Glutamatergic neuron (in vitro differentiated cells): ENCODE results near the gene ASTN2. TPM values are rescaled to one million over a fixed set of nuclear protein-coding genes. Genes with fewer than 3 reads are reported as not detected.

Experiments
- DNase-seq: peaks from one replicate; pipeline ENCODE4 v3.0.0; 2022
- H3K27ac Mint-ChIP-seq: one replicate; pipeline ENCODE4 v1.8.0; 2020; ENCODE audit warnings: mild to moderate bottlenecking, mixed read lengths, inconsistent platforms; ENCODE audit not compliant: unreplicated experiment
- H3K27me3 Mint-ChIP-seq: one replicate; pipeline ENCODE4 v1.8.0; 2020; ENCODE audit warnings: mild to moderate bottlenecking, moderate library complexity, mixed read lengths, inconsistent platforms; ENCODE audit not compliant: unreplicated experiment
- H3K36me3 Mint-ChIP-seq: one replicate; pipeline ENCODE4 v1.8.0; 2020; ENCODE audit warnings: mild to moderate bottlenecking, mixed read lengths, inconsistent platforms; ENCODE audit not compliant: unreplicated experiment
- H3K4me1 Mint-ChIP-seq: one replicate; pipeline ENCODE4 v1.8.0; 2020; ENCODE audit warnings: mild to moderate bottlenecking, low read depth, mixed read lengths, inconsistent platforms; ENCODE audit not compliant: unreplicated experiment
- H3K4me3 Mint-ChIP-seq: one replicate; pipeline ENCODE4 v1.8.0; 2020; ENCODE audit warnings: mild to moderate bottlenecking, mixed read lengths, inconsistent platforms; ENCODE audit not compliant: unreplicated experiment
- H3K9me3 Mint-ChIP-seq: one replicate; pipeline ENCODE4 v1.8.0; 2020; ENCODE audit warnings: mild to moderate bottlenecking, moderate library complexity, mixed read lengths, inconsistent platforms; ENCODE audit not compliant: unreplicated experiment
- total RNA-seq: library from RNA; stranded (reverse); fragmentation: NEBNext Ultra II Directional; extraction: Animal tissue kit (Norgen Biotek cat#: 25700); gene quantifications from one replicate; pipeline ENCODE4 v1.2.1, GENCODE V29; 2021; ENCODE audit not compliant: unreplicated experiment
- TF ChIP-seq, protein P1 (sequence below): fragments of 200-600 bp; sonication (generic); IDR thresholded peaks from one replicate; pipeline ENCODE4 v1.5.0; 2021; ENCODE audit not compliant: partially characterized antibody, unreplicated experiment

ASTN2 gene
- total RNA-seq, 1 donor from 2014 or later = 134 TPM

DNA sequence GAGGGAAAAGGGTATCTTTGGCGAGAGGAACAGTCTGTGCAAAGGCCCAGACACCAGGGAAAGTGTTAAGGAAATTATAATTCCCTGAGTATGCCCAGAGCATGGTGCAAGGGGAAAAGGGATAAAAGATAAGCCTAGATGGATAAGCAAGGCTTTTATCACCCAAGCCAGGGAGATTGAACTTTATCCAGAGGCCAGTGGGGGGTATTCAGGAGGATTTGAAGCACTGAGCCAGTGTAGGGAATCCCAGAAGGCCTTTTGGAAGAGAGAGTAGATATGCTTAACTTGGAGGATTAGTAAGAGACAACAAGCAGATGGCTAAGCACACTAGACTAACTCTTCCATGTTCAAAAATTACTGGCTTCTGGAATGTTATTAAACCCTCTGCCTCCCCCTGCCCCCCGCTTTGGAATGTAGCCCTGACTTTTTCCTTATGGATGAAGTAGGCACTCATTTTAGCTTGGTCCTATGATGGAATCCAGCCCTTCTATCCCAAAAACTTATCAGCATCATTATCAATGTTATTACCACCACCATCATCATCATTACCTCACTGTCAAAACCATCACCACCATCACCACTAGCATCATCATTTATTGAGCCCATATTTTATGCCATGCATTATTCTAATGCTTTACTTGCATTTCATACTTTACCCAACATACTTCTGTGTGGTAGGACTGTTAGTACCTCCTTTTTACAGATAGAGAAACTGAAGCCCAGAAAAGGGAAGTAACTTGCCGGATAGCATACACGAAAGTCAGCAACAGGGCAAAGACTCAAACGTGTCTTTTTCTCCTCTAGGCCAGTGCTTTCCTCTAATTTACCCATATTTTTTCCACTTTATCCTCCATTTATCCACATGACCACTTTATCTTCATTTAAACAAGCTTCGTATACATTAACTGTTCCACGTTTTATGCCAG lies 1024.3 kb downstream of the ASTN2 start:
- no peak for DNase-seq
- H3K9me3 Mint-ChIP-seq = peaks cover 15% of the 10 kb centered on the region
- H3K27me3 Mint-ChIP-seq = peaks cover 11% of the 10 kb centered on the region
- H3K27ac Mint-ChIP-seq = no peak overlapping the region
- TF ChIP-seq, protein P1, sequence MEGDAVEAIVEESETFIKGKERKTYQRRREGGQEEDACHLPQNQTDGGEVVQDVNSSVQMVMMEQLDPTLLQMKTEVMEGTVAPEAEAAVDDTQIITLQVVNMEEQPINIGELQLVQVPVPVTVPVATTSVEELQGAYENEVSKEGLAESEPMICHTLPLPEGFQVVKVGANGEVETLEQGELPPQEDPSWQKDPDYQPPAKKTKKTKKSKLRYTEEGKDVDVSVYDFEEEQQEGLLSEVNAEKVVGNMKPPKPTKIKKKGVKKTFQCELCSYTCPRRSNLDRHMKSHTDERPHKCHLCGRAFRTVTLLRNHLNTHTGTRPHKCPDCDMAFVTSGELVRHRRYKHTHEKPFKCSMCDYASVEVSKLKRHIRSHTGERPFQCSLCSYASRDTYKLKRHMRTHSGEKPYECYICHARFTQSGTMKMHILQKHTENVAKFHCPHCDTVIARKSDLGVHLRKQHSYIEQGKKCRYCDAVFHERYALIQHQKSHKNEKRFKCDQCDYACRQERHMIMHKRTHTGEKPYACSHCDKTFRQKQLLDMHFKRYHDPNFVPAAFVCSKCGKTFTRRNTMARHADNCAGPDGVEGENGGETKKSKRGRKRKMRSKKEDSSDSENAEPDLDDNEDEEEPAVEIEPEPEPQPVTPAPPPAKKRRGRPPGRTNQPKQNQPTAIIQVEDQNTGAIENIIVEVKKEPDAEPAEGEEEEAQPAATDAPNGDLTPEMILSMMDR = no peak
- no peaks in the 10 kb centered on the region for H3K36me3 Mint-ChIP-seq
- peaks cover 14% of the 10 kb centered on the region for H3K4me1 Mint-ChIP-seq
- no peak overlapping the region for H3K4me3 Mint-ChIP-seq

DNA sequence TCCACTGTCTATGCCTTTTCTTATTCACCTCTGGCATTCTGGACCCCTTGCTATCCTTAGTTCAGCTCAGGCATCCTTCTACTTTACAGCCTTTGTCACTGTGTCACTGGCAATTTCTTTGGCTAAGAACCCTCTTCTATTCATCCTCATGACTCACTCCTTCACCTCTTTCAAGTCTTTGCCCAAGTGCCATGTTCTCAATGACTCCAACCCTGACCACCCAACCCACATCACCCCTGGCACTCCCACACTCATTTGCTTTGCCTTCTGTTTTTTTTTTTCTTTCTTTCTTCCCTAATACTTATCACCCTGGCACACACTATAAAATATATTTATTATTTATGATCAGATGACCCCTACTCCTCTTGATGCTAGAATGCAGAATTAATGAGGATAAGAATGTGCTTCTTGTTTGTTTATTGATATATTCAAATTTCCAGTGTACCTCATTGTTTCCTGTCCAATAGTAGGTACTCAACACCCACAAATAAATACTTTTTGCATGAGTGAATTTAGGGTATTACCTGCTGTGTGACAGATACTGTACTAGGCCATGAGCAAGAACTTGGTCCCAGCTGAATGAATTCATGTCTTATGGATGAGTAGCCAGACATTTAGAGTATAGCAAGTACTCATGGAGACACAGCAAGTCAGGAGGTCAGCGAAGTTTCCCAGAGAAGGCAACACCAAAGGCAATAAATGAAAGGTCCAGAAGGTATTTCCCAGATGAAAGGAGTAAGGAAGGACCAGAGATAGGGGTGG lies 1025.1 kb downstream of the ASTN2 start:
- Mint-ChIP-seq H3K27me3 (peaks cover 6% of the 10 kb centered on the region), H3K4me1 (peaks cover 6% of the 10 kb centered on the region), H3K9me3 (peaks cover 11% of the 10 kb centered on the region), H3K4me3 (no peak overlapping the region), H3K27ac (no peak overlapping the region), H3K36me3 (no peaks in the 10 kb centered on the region)
- DNase-seq = no peak
- TF ChIP-seq, protein P1 = no peak

DNA sequence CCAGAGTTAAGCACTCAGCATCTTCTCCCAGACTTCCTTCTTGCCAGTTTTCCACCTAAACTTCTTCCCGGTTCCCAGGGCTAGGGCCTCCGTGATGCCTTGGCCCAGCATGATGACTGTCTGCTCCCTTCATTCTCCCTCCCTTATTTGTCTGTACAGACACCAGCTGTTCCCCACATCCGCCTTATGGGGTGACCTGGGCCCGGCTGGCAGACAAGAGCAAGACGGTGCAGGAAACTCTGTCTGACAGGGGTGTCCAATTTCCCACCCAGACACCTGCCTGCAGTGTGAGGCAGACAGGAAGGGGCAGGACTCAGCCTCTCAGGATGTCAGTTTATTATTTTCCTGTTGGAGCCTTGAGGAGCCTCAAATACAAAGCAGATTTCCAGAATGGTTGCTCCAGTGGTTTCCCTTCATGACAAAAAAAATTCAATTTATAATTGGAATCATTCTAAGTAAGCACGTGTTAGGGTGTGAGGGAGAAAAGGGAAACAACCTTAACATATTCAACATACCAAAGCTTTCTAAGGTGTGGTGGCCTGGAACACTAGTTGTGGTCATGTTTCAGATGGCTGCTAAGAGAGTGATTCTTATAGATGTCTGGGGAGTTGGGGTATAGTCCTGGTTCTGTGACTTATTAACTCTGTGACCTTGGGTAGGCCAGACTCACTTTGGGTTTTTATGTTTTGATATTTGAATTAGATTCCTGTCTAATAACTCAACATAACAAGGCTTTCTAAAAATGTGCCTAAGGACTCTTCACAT lies 1026.7 kb downstream of the ASTN2 start:
- H3K27me3 Mint-ChIP-seq = peaks cover 3% of the 10 kb centered on the region
- H3K4me1 Mint-ChIP-seq = no peaks in the 10 kb centered on the region
- H3K27ac Mint-ChIP-seq = no peak overlapping the region
- TF ChIP-seq, protein P1 = no peak
- no peak for DNase-seq
- H3K36me3 Mint-ChIP-seq = no peaks in the 10 kb centered on the region
- no peak overlapping the region for H3K4me3 Mint-ChIP-seq
- H3K9me3 Mint-ChIP-seq = peaks cover 6% of the 10 kb centered on the region

DNA sequence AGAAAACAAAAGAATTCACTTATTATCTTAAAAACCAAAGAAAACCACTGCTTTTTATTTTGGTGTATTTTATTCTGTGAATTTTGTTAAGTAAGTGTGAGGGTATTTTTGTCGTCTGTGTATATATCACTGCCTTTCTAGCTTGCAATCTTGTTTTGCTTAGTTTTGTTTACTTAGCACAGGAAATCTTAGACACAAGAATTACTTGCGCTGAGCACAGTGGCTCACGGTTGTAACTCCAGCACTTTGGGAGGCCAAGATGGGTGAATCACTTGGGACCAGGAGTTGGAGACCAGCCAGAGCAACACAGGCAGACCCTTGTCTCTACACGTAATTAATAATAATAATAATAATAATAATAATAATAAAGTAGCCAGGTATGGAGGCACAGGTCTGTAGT lies 1030.9 kb downstream of the ASTN2 start:
- H3K4me3 Mint-ChIP-seq = no peak overlapping the region
- TF ChIP-seq, protein P1 = no peak
- H3K27ac Mint-ChIP-seq = no peak overlapping the region
- no peaks in the 10 kb centered on the region for H3K36me3 Mint-ChIP-seq
- no peaks in the 10 kb centered on the region for H3K4me1 Mint-ChIP-seq
- H3K27me3 Mint-ChIP-seq = peaks cover 4% of the 10 kb centered on the region
- H3K9me3 Mint-ChIP-seq = peaks cover 6% of the 10 kb centered on the region
- DNase-seq = no peak
